ENCODE data around the gene DYNLRB2.

- no peak for TF ChIP-seq CTCF (IDR thresholded peaks at IDR 0.05)
- no peak for TF ChIP-seq POLR2A (IDR thresholded peaks at IDR 0.05)
Measured at GRCh38 chr16:80577485-80578280, 36.9 kb downstream of the DYNLRB2 start.
